Thyroid gland (tissue), 4 donors: Measurements from ENCODE around the gene VPS13C. TPM values are rescaled to one million over a fixed set of nuclear protein-coding genes. Genes with fewer than 3 reads are reported as not detected.

Experiments used
- DNase-seq, 2 donors: peaks; one replicate each; pipeline ENCODE4 v3.0.0-alpha.2; 2019
- H3K27ac ChIP-seq, 3 donors: fragments of 200-600 bp; sonication (generic); 1 replicate in 2 of 3; 2 replicates in 1 of 3; pipeline ENCODE4 v1.5.1; 2016 to 2019; ENCODE audit warnings: mild to moderate bottlenecking in 1 of 3, moderate library complexity in 1 of 3
- H3K27me3 ChIP-seq: fragments of 200-600 bp; sonication (generic); one replicate; pipeline ENCODE4 v1.5.1; 2019
- H3K36me3 ChIP-seq, 2 donors: fragments of 200-600 bp; sonication (generic); one replicate each; pipeline ENCODE4 v1.5.1; 2016 to 2019
- H3K4me1 ChIP-seq, 2 donors: fragments of 200-600 bp; sonication (generic); one replicate each; pipeline ENCODE4 v1.5.1; 2017 to 2019
- H3K4me3 ChIP-seq, 3 donors: fragments of 200-600 bp; sonication (generic); replicated peaks in 1 of 3; 1 replicate in 2 of 3; 2 replicates in 1 of 3; pipeline ENCODE4 v1.5.1; 2016; ENCODE audit warnings: mild to moderate bottlenecking in 1 of 3
- H3K9me3 ChIP-seq: fragments of 200-600 bp; sonication (generic); one replicate; pipeline ENCODE4 v1.5.1; 2017
- CTCF ChIP-seq, 6 experiments: fragments of 200-600 bp in 3 of 6; fragments of 450-650 bp in 3 of 6; sonication (generic) in 3 of 6; IDR thresholded peaks; one replicate each; pipeline ENCODE4 v1.5.1; 2016 to 2019; ENCODE audit warnings: antibody characterized with exemption in 6 of 6, mild to moderate bottlenecking in 2 of 6, inconsistent platforms in 1 of 6, moderate library complexity in 1 of 6
- POLR2A ChIP-seq, 2 donors: fragments of 450-650 bp; IDR thresholded peaks; one replicate each; pipeline ENCODE4 v1.6.1; 2017; ENCODE audit warnings: antibody characterized with exemption in 2 of 2, mild to moderate bottlenecking in 2 of 2, moderate library complexity in 1 of 2
- WGBS, 2 donors: methylation state at CpG; one replicate each; pipeline ENCODE4 v1.1.5; 2017; 5-methylcytosine and 5-hydroxymethylcytosine counted together
- intact Hi-C: fragments of 100-400 bp; cut with DNase I; formaldehyde crosslinking; loops from one replicate; pipeline ENCODE4 v1.15.1; 2023
- total RNA-seq, 4 donors: library from RNA; depleted of rRNA; stranded (reverse); fragments of >200 nt; gene quantifications; one replicate each; pipeline ENCODE4 v1.2.3, GENCODE V29; 2016

VPS13C gene
- total RNA-seq, 4 donors from 2014 or later, result 99.4 to 159 (median 119) TPM

- TF ChIP-seq POLR2A (IDR thresholded peaks at IDR 0.05) (no peak), CTCF (IDR thresholded peaks at IDR 0.05) (no peak)
- Histone ChIP-seq H3K36me3 (peaks cover 0 to 8% of the 10 kb centered on the region in 2 donors), H3K9me3 (no peaks in the 10 kb centered on the region), H3K4me3 (no peak overlapping the region), H3K27ac (no peak overlapping the region), H3K4me1 (no peaks in the 10 kb centered on the region), H3K27me3 (no peaks in the 10 kb centered on the region)
- intact Hi-C loops, result no loop called here
- no peak for DNase-seq
- WGBS, 2 donors, result 83 to 89% methylated on average over 8 of the region's 8 CpGs
Observed at GRCh38 chr15:61857169-61857829, 202.9 kb downstream of the VPS13C start.

GRCh38 chr15:61856295-61856694 is 204.0 kb downstream of the VPS13C start:
- intact Hi-C loops, result no loop called here
- Histone ChIP-seq H3K4me3 (no peak overlapping the region), H3K4me1 (no peaks in the 10 kb centered on the region), H3K9me3 (no peaks in the 10 kb centered on the region), H3K27me3 (no peaks in the 10 kb centered on the region), H3K36me3 (peaks cover 0 to 8% of the 10 kb centered on the region in 2 donors), H3K27ac (no peak overlapping the region)
- no peak for DNase-seq
- 94 to 98% methylated on average over 1 of the region's 1 CpG for WGBS, 2 donors
- TF ChIP-seq POLR2A (IDR thresholded peaks at IDR 0.05), result no peak

DNA sequence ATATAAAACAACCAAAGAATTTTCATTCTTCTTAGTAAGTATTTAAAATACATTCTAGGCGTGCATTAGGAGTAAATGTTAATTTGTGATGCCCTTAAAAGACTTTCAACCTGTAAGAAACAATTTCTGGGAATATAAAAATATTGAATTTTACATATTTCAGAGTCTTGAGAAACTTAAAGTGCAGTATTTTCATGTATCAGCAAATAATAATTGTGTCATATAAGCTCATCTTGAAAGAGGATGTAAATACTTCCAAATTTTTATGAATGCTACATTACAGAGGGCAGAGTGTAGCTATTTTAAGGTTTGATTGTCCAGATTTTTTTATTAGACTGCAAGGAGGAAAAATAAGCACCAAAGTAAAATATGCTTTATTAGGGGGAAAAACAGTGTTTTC is 207.1 kb downstream of the VPS13C start:
- no peaks in the 10 kb centered on the region for H3K9me3 ChIP-seq
- H3K36me3 ChIP-seq, result peaks cover 0 to 8% of the 10 kb centered on the region in 2 donors
- no peak for TF ChIP-seq POLR2A (IDR thresholded peaks at IDR 0.05)
- TF ChIP-seq CTCF (IDR thresholded peaks at IDR 0.05), result no peak
- intact Hi-C loops, result no loop called here
- no peak overlapping the region for H3K4me3 ChIP-seq
- DNase-seq, result no peak
- no peaks in the 10 kb centered on the region for H3K27me3 ChIP-seq
- H3K27ac ChIP-seq, result no peak overlapping the region
- 93 to 99% methylated on average over 1 of the region's 1 CpG for WGBS, 2 donors
- H3K4me1 ChIP-seq, result no peaks in the 10 kb centered on the region

- no peaks in the 10 kb centered on the region for H3K4me1 ChIP-seq
- no peaks in the 10 kb centered on the region for H3K27me3 ChIP-seq
- WGBS, 2 donors, result 90 to 92% methylated on average over 4 of the region's 4 CpGs
- H3K36me3 ChIP-seq, result peaks cover 0 to 8% of the 10 kb centered on the region in 2 donors
- intact Hi-C loops, result no loop called here
- H3K27ac ChIP-seq, result no peak overlapping the region
- TF ChIP-seq POLR2A (IDR thresholded peaks at IDR 0.05), result no peak
- TF ChIP-seq CTCF (IDR thresholded peaks at IDR 0.05), result no peak
- no peaks in the 10 kb centered on the region for H3K9me3 ChIP-seq
- H3K4me3 ChIP-seq, result no peak overlapping the region
- DNase-seq, result no peak
Observed at GRCh38 chr15:61851955-61852354, 208.3 kb downstream of the VPS13C start.

DNA sequence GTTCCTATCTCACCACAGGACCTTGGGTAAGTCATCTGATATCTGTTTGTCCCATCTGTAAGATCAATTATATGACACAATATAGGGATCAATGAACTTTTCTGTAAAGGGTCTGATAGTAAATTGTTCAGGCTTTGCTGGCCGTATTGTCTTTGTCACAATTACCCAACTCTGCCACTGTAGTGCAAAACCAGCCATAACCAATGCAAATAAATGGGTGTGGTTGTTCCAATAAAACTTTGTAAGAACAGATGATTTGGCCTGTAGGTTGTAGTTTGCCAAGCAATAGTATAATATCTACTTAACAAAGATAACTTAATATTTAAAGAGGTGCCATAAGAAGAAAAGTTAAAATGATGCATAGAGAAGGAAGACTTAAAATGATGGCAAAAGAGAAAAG is 210.8 kb downstream of the VPS13C start:
- intact Hi-C loops, result no loop called here
- H3K36me3 ChIP-seq, result peaks cover 0 to 5% of the 10 kb centered on the region in 2 donors
- no peak for TF ChIP-seq CTCF (IDR thresholded peaks at IDR 0.05)
- TF ChIP-seq POLR2A (IDR thresholded peaks at IDR 0.05), result no peak
- H3K27me3 ChIP-seq, result no peaks in the 10 kb centered on the region
- H3K27ac ChIP-seq, result no peak overlapping the region
- no peaks in the 10 kb centered on the region for H3K4me1 ChIP-seq
- no peak for DNase-seq
- no peaks in the 10 kb centered on the region for H3K9me3 ChIP-seq
- WGBS, 2 donors, result 97 to 100% methylated on average over 1 of the region's 1 CpG
- H3K4me3 ChIP-seq, result no peak overlapping the region
